Fibroblast of skin of right biceps (primary cell): ENCODE data around the gene IMPG2.

Experiments
- DNase-seq: peaks from one replicate; pipeline ENCODE4 v3.0.0-alpha.2; 2013

Gene IMPG2

GRCh38 chr3:101179637-101180036, 140.7 kb downstream of the IMPG2 start:
- peak; percentile 66 for DNase-seq

- no peak for DNase-seq
These were observed 142.8 kb downstream of the IMPG2 start for GRCh38 chr3:101177577-101177976.
